Measurements from ENCODE around the gene TCAP. TPM values are rescaled to one million over a fixed set of nuclear protein-coding genes. Genes with fewer than 3 reads are reported as not detected.
A peak's percentile ranks its signal among the peaks of the same experiment; 100 is the strongest.

TCAP gene
- total RNA-seq, 2 donors from 2014 or later: 0.49 to 1.2 TPM

DNA sequence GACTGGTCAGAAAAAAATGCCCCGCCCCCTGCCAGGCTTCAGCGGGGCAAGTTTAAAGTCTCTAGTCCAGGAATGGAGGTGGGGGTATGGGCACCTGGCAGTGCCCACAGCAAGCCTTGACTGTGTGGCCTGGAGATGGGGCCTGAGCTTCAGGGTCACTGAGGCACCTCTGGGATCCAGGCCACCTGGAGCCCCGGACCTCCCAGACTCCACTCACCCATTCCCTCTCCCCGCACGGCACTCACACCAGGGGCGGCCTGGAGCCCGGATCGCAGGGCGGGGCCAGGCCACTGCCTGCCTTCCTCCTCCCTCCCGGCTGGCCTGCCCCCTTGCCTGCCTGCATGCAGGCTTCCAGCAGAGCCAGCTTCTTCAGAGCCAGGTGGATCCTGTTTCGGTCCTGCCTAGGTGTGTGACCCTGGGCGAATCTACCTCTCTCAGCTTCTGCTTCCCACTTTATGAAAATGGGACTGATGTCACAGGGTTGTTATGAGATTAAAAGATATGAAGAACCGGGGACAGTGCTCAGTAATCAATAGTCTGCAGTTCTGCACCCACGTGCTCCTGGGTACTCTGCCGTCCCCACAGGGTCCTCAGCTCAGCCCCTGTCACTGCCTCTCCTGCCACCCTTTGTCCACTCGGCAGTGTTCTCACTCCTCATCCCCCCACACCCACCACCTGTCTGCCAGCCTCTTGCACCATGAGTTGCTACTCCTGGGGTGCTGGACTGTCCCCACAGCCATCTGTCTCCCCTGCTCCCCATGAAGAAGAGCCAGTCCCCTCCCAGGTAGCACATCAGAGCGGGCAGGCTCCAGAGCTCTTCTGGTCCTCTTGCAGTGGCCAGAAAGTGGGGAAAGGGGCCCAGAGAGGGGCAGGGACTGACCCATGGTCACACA lies 1.2 kb upstream of the TCAP start:
- no peak overlapping the region for H3K4me3 ChIP-seq
- intact Hi-C loops (cut with DNase I): no loop called here
- peak overlapping the region; percentile 70 for H3K27ac ChIP-seq
- H3K9me3 ChIP-seq: no peaks in the 10 kb centered on the region
- peaks cover 23% of the 10 kb centered on the region for H3K4me1 ChIP-seq
- peaks cover 20% of the 10 kb centered on the region for H3K27me3 ChIP-seq
- DNase-seq: peak; percentile 71
- peak overlapping the region in 1 of 2 donors; percentile 46 for H3K9ac ChIP-seq (ENCODE audit: low read depth in 2 of 2, low read length in 2 of 2)
- TF ChIP-seq, protein P1, sequence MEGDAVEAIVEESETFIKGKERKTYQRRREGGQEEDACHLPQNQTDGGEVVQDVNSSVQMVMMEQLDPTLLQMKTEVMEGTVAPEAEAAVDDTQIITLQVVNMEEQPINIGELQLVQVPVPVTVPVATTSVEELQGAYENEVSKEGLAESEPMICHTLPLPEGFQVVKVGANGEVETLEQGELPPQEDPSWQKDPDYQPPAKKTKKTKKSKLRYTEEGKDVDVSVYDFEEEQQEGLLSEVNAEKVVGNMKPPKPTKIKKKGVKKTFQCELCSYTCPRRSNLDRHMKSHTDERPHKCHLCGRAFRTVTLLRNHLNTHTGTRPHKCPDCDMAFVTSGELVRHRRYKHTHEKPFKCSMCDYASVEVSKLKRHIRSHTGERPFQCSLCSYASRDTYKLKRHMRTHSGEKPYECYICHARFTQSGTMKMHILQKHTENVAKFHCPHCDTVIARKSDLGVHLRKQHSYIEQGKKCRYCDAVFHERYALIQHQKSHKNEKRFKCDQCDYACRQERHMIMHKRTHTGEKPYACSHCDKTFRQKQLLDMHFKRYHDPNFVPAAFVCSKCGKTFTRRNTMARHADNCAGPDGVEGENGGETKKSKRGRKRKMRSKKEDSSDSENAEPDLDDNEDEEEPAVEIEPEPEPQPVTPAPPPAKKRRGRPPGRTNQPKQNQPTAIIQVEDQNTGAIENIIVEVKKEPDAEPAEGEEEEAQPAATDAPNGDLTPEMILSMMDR (IDR thresholded peaks at IDR 0.05): no peak
- H3K36me3 ChIP-seq: peaks cover 5% of the 10 kb centered on the region

GRCh38 chr17:39665642-39666224 lies 584 bp downstream of the TCAP start:
- intact Hi-C loops (cut with DNase I): loop anchor here (5.0 kb wide), 1 partner anchor 118 kb away; no protein-coding TSS in a partner anchor
- peaks cover 5% of the 10 kb centered on the region for H3K36me3 ChIP-seq
- TF ChIP-seq, protein P1 (IDR thresholded peaks at IDR 0.05): no peak
- peaks cover 20% of the 10 kb centered on the region for H3K27me3 ChIP-seq
- H3K4me3 ChIP-seq: no peak overlapping the region
- H3K27ac ChIP-seq: no peak overlapping the region
- H3K4me1 ChIP-seq: peaks cover 23% of the 10 kb centered on the region
- DNase-seq: no peak
- peak overlapping the region in 1 of 2 donors; percentile 19 for H3K9ac ChIP-seq (ENCODE audit: low read depth in 2 of 2, low read length in 2 of 2)
- no peaks in the 10 kb centered on the region for H3K9me3 ChIP-seq

DNA sequence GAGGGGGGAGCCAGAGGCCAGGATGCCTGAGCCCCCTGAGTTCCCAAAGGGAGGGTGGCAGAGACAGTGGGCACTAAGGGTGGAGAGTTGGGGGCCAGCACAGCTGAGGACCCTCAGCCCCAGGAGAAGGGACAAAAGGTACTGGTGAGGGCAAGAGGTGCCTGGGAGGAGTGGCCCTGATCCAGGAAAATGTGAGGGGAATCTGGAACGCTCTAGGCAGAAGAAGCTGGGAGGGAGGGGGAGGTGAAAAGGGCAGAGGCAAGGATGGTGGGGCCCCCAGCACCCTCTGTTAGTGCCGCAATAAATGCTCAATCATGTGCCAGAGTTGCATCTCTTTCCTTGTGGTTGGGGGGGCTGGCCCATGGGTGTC lies 1.1 kb downstream of the TCAP start:
- Histone ChIP-seq H3K27ac (no peak overlapping the region), H3K4me3 (no peak overlapping the region), H3K4me1 (peaks cover 23% of the 10 kb centered on the region), H3K9ac (ENCODE audit: low read depth in 2 of 2, low read length in 2 of 2) (no peak overlapping the region), H3K27me3 (peaks cover 20% of the 10 kb centered on the region), H3K36me3 (no peaks in the 10 kb centered on the region), H3K9me3 (no peaks in the 10 kb centered on the region)
- DNase-seq: no peak
- TF ChIP-seq, protein P1 (IDR thresholded peaks at IDR 0.05): no peak
- intact Hi-C loops (cut with DNase I): loop anchor here (5.0 kb wide), 1 partner anchor 119 kb away; no protein-coding TSS in a partner anchor

- peaks cover 23% of the 10 kb centered on the region for H3K4me1 ChIP-seq
- no peak overlapping the region for H3K9ac ChIP-seq (ENCODE audit: low read depth in 2 of 2, low read length in 2 of 2)
- H3K27ac ChIP-seq: no peak overlapping the region
- no peak overlapping the region for H3K4me3 ChIP-seq
- peaks cover 20% of the 10 kb centered on the region for H3K27me3 ChIP-seq
- TF ChIP-seq, protein P1 (IDR thresholded peaks at IDR 0.05): no peak
- no peak for DNase-seq
- no peaks in the 10 kb centered on the region for H3K9me3 ChIP-seq
- intact Hi-C loops (cut with DNase I): loop anchor here (5.0 kb wide), 1 partner anchor 119 kb away; no protein-coding TSS in a partner anchor
- no peaks in the 10 kb centered on the region for H3K36me3 ChIP-seq
These were observed 1.6 kb downstream of the TCAP start for GRCh38 chr17:39666601-39667261.

DNA sequence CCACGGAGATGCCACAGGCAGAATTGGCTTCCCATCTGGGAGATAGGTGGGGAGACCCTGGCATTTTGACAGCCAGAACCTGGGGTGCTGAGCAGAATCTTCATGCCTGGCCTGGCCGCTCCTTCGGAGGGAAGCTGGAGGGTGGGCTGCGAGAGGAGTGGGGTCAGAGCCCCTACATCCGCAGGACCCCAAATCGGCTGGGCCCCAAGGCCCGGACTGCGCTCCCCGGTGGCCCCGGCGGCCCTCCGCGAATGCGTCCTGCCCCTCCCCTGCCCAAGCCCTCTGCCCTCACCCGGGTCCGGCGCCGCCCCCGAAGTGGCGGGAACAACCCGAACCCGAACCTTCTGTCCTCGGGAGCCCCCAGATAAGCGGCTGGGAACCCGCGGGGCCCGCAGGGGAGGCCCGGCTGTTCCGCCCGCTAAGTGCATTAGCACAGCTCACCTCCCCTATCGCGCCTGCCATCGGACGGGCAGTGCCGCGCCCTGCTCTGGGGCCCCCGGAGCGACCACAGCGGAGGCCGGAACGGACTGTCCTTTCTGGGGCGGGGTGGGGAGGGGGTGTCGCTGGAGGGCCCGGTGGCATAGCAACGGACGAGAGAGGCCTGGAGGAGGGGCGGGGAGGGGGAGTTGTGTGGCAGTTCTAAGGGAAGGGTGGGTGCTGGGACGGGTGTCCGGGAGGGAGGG lies 2.3 kb downstream of the TCAP start:
- Histone ChIP-seq H3K27ac (no peak overlapping the region), H3K27me3 (peaks cover 20% of the 10 kb centered on the region), H3K9ac (ENCODE audit: low read depth in 2 of 2, low read length in 2 of 2) (no peak overlapping the region), H3K36me3 (no peaks in the 10 kb centered on the region), H3K4me3 (peak overlapping the region; percentile 29), H3K4me1 (peaks cover 23% of the 10 kb centered on the region), H3K9me3 (no peaks in the 10 kb centered on the region)
- intact Hi-C loops (cut with DNase I): loop anchor here (5.0 kb wide), 1 partner anchor 120 kb away; no protein-coding TSS in a partner anchor
- no peak for DNase-seq
- TF ChIP-seq, protein P1 (IDR thresholded peaks at IDR 0.05): no peak
